Transverse colon (tissue), 4 donors: ENCODE measurements around the gene DTX1.

Experiments
- EP300 ChIP-seq: sonication (generic); formaldehyde crosslinking; IDR thresholded peaks from one replicate; pipeline ENCODE4 v1.6.1; 2017; ENCODE audit warnings: antibody characterized with exemption, low read depth
- POLR2A ChIP-seq: fragments of 450-650 bp; IDR thresholded peaks from one replicate; pipeline ENCODE4 v1.6.1; 2016; ENCODE audit warnings: antibody characterized with exemption, mild to moderate bottlenecking, moderate library complexity
- POLR2AphosphoS5 ChIP-seq, 3 donors: sonication (generic); formaldehyde crosslinking; IDR thresholded peaks; one replicate each; pipeline ENCODE4 v1.6.1; 2016; ENCODE audit warnings: antibody characterized with exemption in 3 of 3
- TF ChIP-seq, protein P1 (sequence below), 5 experiments: fragments of 200-600 bp in 3 of 5; fragments of 450-650 bp in 2 of 5; sonication (generic) in 3 of 5; IDR thresholded peaks; 1 replicate in 2 of 5; 2 replicates in 3 of 5; pipeline ENCODE4 v1.5.1; 2016 to 2017; ENCODE audit warnings: antibody characterized with exemption in 5 of 5, inconsistent platforms in 3 of 5, mild to moderate bottlenecking in 2 of 5, moderate library complexity in 1 of 5

DNA sequence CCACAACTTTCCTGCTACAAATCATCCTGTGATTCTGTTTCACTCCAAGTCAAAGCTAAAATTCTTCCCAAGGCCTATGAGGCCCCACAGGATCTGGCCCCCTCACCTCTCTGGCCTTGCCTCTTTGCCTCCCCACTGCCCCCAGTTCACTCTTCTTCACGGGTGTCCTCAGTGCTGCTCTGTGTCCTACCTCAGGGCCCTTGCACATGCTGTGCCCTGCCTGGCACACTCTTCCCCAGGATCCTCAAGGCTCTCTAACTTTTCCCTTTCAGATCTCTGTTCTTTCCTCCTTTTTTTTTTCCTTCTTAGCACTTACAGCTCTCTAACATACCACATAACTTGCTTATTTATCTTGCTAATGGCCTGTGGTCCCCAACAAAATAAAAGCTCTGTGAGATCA, 49.8 kb downstream of the DTX1 start:
- TF ChIP-seq EP300: no peak
- TF ChIP-seq, protein P1, sequence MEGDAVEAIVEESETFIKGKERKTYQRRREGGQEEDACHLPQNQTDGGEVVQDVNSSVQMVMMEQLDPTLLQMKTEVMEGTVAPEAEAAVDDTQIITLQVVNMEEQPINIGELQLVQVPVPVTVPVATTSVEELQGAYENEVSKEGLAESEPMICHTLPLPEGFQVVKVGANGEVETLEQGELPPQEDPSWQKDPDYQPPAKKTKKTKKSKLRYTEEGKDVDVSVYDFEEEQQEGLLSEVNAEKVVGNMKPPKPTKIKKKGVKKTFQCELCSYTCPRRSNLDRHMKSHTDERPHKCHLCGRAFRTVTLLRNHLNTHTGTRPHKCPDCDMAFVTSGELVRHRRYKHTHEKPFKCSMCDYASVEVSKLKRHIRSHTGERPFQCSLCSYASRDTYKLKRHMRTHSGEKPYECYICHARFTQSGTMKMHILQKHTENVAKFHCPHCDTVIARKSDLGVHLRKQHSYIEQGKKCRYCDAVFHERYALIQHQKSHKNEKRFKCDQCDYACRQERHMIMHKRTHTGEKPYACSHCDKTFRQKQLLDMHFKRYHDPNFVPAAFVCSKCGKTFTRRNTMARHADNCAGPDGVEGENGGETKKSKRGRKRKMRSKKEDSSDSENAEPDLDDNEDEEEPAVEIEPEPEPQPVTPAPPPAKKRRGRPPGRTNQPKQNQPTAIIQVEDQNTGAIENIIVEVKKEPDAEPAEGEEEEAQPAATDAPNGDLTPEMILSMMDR (IDR thresholded peaks at IDR 0.05): no peak
- no peak for TF ChIP-seq POLR2A
- no peak for TF ChIP-seq POLR2AphosphoS5 (IDR thresholded peaks at IDR 0.05)
